Keratinocyte (primary cell): ENCODE data around the gene TM4SF5. TPM values are rescaled to one million over a fixed set of nuclear protein-coding genes. Genes with fewer than 3 reads are reported as not detected.

Source experiments
- DNase-seq: peaks from one replicate; pipeline ENCODE4 v3.0.0-alpha.2; 2011; ENCODE audit warnings: low read depth, missing footprints, low spot score
- FAIRE-seq: peaks from 2 replicates; lab custom pipeline; 2011; peaks lifted over from hg19 to GRCh38; lab: Jason Lieb, UNC
- H2AFZ ChIP-seq: 2 replicates; pipeline ENCODE4 v1.6.0; 2012; ENCODE audit warnings: low read length, control low read depth, inconsistent platforms; ENCODE audit not compliant: control insufficient read depth
- H3K27ac ChIP-seq: 2 replicates; pipeline ENCODE4 v1.5.1; 2011; ENCODE audit warnings: low read length; ENCODE audit not compliant: control insufficient read depth, insufficient read depth
- H3K27me3 ChIP-seq: 3 replicates; pipeline ENCODE4 v1.6.0; 2011; ENCODE audit warnings: low read length; ENCODE audit not compliant: control insufficient read depth, insufficient read depth; ENCODE audit errors: extremely low read depth
- H3K36me3 ChIP-seq, 2 experiments: 2 replicates in 1 of 2; 3 replicates in 1 of 2; pipeline ENCODE4 v1.5.1; 2011; ENCODE audit warnings: low read length in 2 of 2, mild to moderate bottlenecking in 1 of 2; ENCODE audit not compliant: control insufficient read depth in 2 of 2, insufficient read depth in 2 of 2; ENCODE audit errors: extremely low read depth in 1 of 2
- H3K4me1 ChIP-seq: 3 replicates; pipeline ENCODE4 v1.5.1; 2011; ENCODE audit warnings: low read length; ENCODE audit not compliant: control insufficient read depth, insufficient read depth; ENCODE audit errors: extremely low read depth
- H3K4me2 ChIP-seq: 3 replicates; pipeline ENCODE4 v1.6.0; 2011; ENCODE audit warnings: low read depth, low read length; ENCODE audit not compliant: control insufficient read depth, insufficient read depth; ENCODE audit errors: extremely low read depth
- H3K4me3 ChIP-seq, 3 experiments: fragments of 200-600 bp in 1 of 3; sonication (generic) in 1 of 3; 2 replicates in 2 of 3; 3 replicates in 1 of 3; pipeline ENCODE4 v1.5.1; 2011 to 2016; ENCODE audit warnings: low read length in 3 of 3, mild to moderate bottlenecking in 3 of 3, control low read depth in 2 of 3, inconsistent platforms in 1 of 3, low read depth in 1 of 3, mixed read lengths in 1 of 3, mixed run types in 1 of 3, moderate library complexity in 1 of 3; ENCODE audit not compliant: control insufficient read depth in 2 of 3, insufficient read depth in 2 of 3; ENCODE audit errors: extremely low read depth in 1 of 3
- H3K79me2 ChIP-seq: 2 replicates; pipeline ENCODE4 v1.6.0; 2012; ENCODE audit warnings: low read length; ENCODE audit not compliant: control insufficient read depth, insufficient read depth
- H3K9ac ChIP-seq: 3 replicates; pipeline ENCODE4 v1.6.0; 2011; ENCODE audit warnings: low read length; ENCODE audit not compliant: control insufficient read depth, insufficient read depth; ENCODE audit errors: extremely low read depth
- H3K9me1 ChIP-seq: 3 replicates; pipeline ENCODE4 v1.6.0; 2011; ENCODE audit warnings: low read length; ENCODE audit not compliant: control insufficient read depth, insufficient read depth; ENCODE audit errors: extremely low read depth
- H3K9me3 ChIP-seq: 2 replicates; pipeline ENCODE4 v1.5.1; 2012; ENCODE audit warnings: low read depth, low read length; ENCODE audit not compliant: control insufficient read depth
- H4K20me1 ChIP-seq: 3 replicates; pipeline ENCODE4 v1.6.0; 2011; ENCODE audit warnings: low read length; ENCODE audit not compliant: control insufficient read depth, insufficient read depth; ENCODE audit errors: extremely low read depth
- CTCF ChIP-seq, 3 experiments: IDR thresholded peaks in 1 of 3; conservative IDR thresholded peaks in 1 of 3; optimal IDR thresholded peaks in 1 of 3; 2 replicates in 2 of 3; 3 replicates in 1 of 3; pipeline versions ENCODE3 to v1.5.1; 2011; ENCODE audit warnings: low read length in 3 of 3, mild to moderate bottlenecking in 3 of 3, moderate library complexity in 2 of 3, control low read depth in 1 of 3, inconsistent platforms in 1 of 3; ENCODE audit not compliant: insufficient read depth in 2 of 3; ENCODE audit errors: extremely low read depth in 1 of 3
- EZH2 ChIP-seq: IDR thresholded peaks from one replicate; pipeline ENCODE4 v1.6.1; 2012; ENCODE audit warnings: inconsistent platforms, mild to moderate bottlenecking, low read length, moderate library complexity
- dilution Hi-C: fragments of 300-500 bp; cut with MboI; formaldehyde crosslinking; loops from one replicate; pipeline ENCODE4 v1.7.0; 2020; ENCODE audit warnings: low sequenced_read_pairs; ENCODE audit not compliant: extremely low pct_ligation_motif_present
- polyA plus RNA-seq, 5 experiments: library from polyadenylated mRNA; depleted of rRNA in 3 of 5; stranded (reverse) in 3 of 5; stranded (forward) in 1 of 5; unstranded in 1 of 5; fragments of >200 nt; gene quantifications; 1 replicate in 1 of 5; 2 replicates in 3 of 5; 3 replicates in 1 of 5; pipeline versions ENCODE4 v1.2.1 to v1.2.3, GENCODE V29; 2011 to 2012; ENCODE audit warnings: missing spikeins in 2 of 5, low read depth in 1 of 5, low replicate concordance in 1 of 5

TM4SF5 gene
- polyA plus RNA-seq, 1 donor (not counting 4 experiments of a cell fraction or from before 2014, with no cell fraction given): not detected

- no peak for DNase-seq
- FAIRE-seq: no peak
- Histone ChIP-seq H3K27me3 (peaks cover 17% of the 10 kb centered on the region), H3K27ac (no peak overlapping the region), H3K9me3 (no peaks in the 10 kb centered on the region), H3K79me2 (no peaks in the 10 kb centered on the region), H3K9ac (peak overlapping the region; percentile 76), H4K20me1 (no peaks in the 10 kb centered on the region), H3K9me1 (peaks cover 2% of the 10 kb centered on the region), H3K4me3 (peak overlapping the region; percentile 61 to 76 (median 74)), H3K36me3 (no peaks in the 10 kb centered on the region), H2AFZ (peak overlapping the region; percentile 27), H3K4me2 (peak overlapping the region; percentile 96), H3K4me1 (peaks cover 14% of the 10 kb centered on the region)
- dilution Hi-C loops: no loop called here
- no peak for TF ChIP-seq CTCF (optimal IDR thresholded peaks at IDR 0.05 in 1 of 3, IDR thresholded peaks at IDR 0.05 in 1 of 3, conservative IDR thresholded peaks at IDR 0.05 in 1 of 3; ENCODE audit: extremely low read depth in 1 of 3, insufficient read depth in 2 of 3, low read length in 3 of 3)
- TF ChIP-seq EZH2: no peak
Observed at GRCh38 chr17:4740025-4740351, 31.7 kb upstream of the TM4SF5 start.

- DNase-seq (no peak), FAIRE-seq (no peak)
- TF ChIP-seq EZH2 (no peak), CTCF (optimal IDR thresholded peaks at IDR 0.05 in 1 of 3, IDR thresholded peaks at IDR 0.05 in 1 of 3, conservative IDR thresholded peaks at IDR 0.05 in 1 of 3; ENCODE audit: extremely low read depth in 1 of 3, insufficient read depth in 2 of 3, low read length in 3 of 3) (no peak)
- Histone ChIP-seq H4K20me1 (no peaks in the 10 kb centered on the region), H3K4me1 (peaks cover 14% of the 10 kb centered on the region), H3K27me3 (peaks cover 20% of the 10 kb centered on the region), H3K9ac (no peak overlapping the region), H2AFZ (no peak overlapping the region), H3K4me2 (no peak overlapping the region), H3K36me3 (no peaks in the 10 kb centered on the region), H3K9me3 (no peaks in the 10 kb centered on the region), H3K9me1 (peaks cover 2% of the 10 kb centered on the region), H3K79me2 (no peaks in the 10 kb centered on the region), H3K4me3 (no peak overlapping the region), H3K27ac (no peak overlapping the region)
- dilution Hi-C loops: no loop called here
Observed at GRCh38 chr17:4740584-4740983, 31.1 kb upstream of the TM4SF5 start.
